Astrocyte (in vitro differentiated cells and primary cell): ENCODE data around the gene NCAPG.

ENCODE experiments used
- EZH2 ChIP-seq: IDR thresholded peaks from 2 replicates; pipeline ENCODE4 v1.6.1; 2012; ENCODE audit warnings: mild to moderate bottlenecking, low read length, inconsistent platforms; ENCODE audit not compliant: insufficient read depth
- TF ChIP-seq, protein P1 (sequence below): IDR thresholded peaks from 2 replicates; pipeline ENCODE4 v1.5.1; 2011; ENCODE audit warnings: low read depth, mild to moderate bottlenecking, inconsistent platforms, low read length, moderate library complexity; ENCODE audit not compliant: insufficient read depth

DNA sequence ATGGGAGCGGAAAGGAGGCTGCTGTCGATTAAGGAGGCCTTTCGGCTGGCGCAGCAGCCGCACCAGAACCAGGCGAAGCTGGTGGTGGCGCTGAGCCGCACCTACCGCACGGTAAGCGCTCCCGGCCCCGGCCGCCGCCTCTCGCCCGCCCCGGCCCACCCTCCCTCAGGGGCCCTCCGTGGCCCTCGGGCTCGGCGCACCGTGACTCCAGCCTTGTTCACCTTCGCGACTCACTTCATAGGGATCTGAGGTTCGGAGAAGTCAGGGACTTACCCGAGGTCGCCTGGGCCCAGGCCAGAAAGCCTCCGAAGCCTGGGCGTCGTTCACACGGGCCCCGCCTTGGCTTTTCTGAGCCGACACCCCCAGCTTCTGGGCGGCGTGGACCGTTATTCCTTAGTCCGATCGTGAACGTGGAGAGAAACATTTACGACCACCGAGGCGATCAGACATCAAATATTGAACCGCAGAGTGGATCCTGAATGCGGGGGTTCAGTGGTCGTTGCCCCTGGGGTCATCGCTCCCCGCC, 362 bp downstream of the NCAPG start:
- TF ChIP-seq, protein P1, sequence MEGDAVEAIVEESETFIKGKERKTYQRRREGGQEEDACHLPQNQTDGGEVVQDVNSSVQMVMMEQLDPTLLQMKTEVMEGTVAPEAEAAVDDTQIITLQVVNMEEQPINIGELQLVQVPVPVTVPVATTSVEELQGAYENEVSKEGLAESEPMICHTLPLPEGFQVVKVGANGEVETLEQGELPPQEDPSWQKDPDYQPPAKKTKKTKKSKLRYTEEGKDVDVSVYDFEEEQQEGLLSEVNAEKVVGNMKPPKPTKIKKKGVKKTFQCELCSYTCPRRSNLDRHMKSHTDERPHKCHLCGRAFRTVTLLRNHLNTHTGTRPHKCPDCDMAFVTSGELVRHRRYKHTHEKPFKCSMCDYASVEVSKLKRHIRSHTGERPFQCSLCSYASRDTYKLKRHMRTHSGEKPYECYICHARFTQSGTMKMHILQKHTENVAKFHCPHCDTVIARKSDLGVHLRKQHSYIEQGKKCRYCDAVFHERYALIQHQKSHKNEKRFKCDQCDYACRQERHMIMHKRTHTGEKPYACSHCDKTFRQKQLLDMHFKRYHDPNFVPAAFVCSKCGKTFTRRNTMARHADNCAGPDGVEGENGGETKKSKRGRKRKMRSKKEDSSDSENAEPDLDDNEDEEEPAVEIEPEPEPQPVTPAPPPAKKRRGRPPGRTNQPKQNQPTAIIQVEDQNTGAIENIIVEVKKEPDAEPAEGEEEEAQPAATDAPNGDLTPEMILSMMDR, result no peak
- no peak for TF ChIP-seq EZH2
